IMR-90 (cell line): ENCODE data around the gene MRPL58. TPM values are rescaled to one million over a fixed set of nuclear protein-coding genes. Genes with fewer than 3 reads are reported as not detected.

Experiments used
- ATAC-seq: fragments of 200-7000 bp; cut with Tn5 transposase; 2 replicates; pipeline ENCODE4 v1.9.1; 2020; ENCODE audit warnings: low read depth, mild to moderate bottlenecking, moderate library complexity
- BruUV-seq: library from RNA; stranded (reverse); fragments of 400-500 nt; replicated peaks from 2 replicates; lab custom pipeline; 2021; lab: Mats Ljungman, UMichigan
- CTCF ChIA-PET: fragments of 300-600 bp; formaldehyde crosslinking; extraction: SDS; loops from one replicate; lab custom pipeline; 2021; ENCODE audit warnings: antibody characterized with exemption; lab: Yijun Ruan, JAX
- POLR2A ChIA-PET: fragments of 300-600 bp; sonication (Branson Sonifier 250); formaldehyde crosslinking; loops from one replicate; lab custom pipeline; 2022; ENCODE audit warnings: antibody characterized with exemption; ENCODE audit not compliant: unreplicated experiment; lab: Charles Lee
- DNase-seq: peaks from one replicate; pipeline ENCODE4 v3.0.0; 2013
- H2AFZ ChIP-seq: replicated peaks from 2 replicates; pipeline ENCODE3; 2013; ENCODE audit warnings: low read length, mild to moderate bottlenecking; ENCODE audit not compliant: poor library complexity
- H2AK5ac ChIP-seq: 2 replicates; pipeline ENCODE4 v1.6.1; 2013; ENCODE audit warnings: low read depth, low read length, inconsistent platforms
- H2AK9ac ChIP-seq: replicated peaks from 2 replicates; pipeline ENCODE3; 2013; ENCODE audit warnings: mild to moderate bottlenecking, low read depth, low read length, moderate library complexity; ENCODE audit not compliant: poor library complexity
- H2BK120ac ChIP-seq: 2 replicates; pipeline ENCODE4 v1.6.1; 2013; ENCODE audit warnings: low read depth, low read length, inconsistent platforms
- H2BK15ac ChIP-seq: 3 replicates; pipeline ENCODE4 v1.6.1; 2013; ENCODE audit warnings: low read depth, low read length, inconsistent platforms
- H2BK20ac ChIP-seq: 2 replicates; pipeline ENCODE4 v1.6.1; 2013; ENCODE audit warnings: low read depth, mild to moderate bottlenecking, inconsistent platforms, low read length, moderate library complexity
- H2BK5ac ChIP-seq: 2 replicates; pipeline ENCODE4 v1.6.1; 2013; ENCODE audit warnings: mild to moderate bottlenecking, low read depth, low read length, inconsistent platforms; ENCODE audit not compliant: poor library complexity, severe bottlenecking
- H3K14ac ChIP-seq: replicated peaks from 2 replicates; pipeline ENCODE4 v1.6.1; 2013; ENCODE audit warnings: low read depth, low read length, inconsistent platforms
- H3K18ac ChIP-seq: 2 replicates; pipeline ENCODE4 v1.6.1; 2013; ENCODE audit warnings: low read depth, low read length, control low read depth
- H3K23ac ChIP-seq: 2 replicates; pipeline ENCODE4 v1.6.1; 2013; ENCODE audit warnings: low read depth, low read length, inconsistent platforms
- H3K27ac ChIP-seq: 2 replicates; pipeline ENCODE4 v1.5.1; 2013; ENCODE audit warnings: mild to moderate bottlenecking, control low read depth, low read length; ENCODE audit not compliant: insufficient read depth
- H3K27me3 ChIP-seq: 2 replicates; pipeline ENCODE4 v1.6.1; 2013; ENCODE audit warnings: low read length; ENCODE audit not compliant: control insufficient read depth, insufficient read depth
- H3K36me3 ChIP-seq: 2 replicates; pipeline ENCODE4 v1.6.1; 2013; ENCODE audit warnings: low read length, mixed read lengths; ENCODE audit not compliant: control insufficient read depth, insufficient read depth
- H3K4ac ChIP-seq: 2 replicates; pipeline ENCODE4 v1.6.1; 2013; ENCODE audit warnings: low read depth, low read length, inconsistent platforms
- H3K4me1 ChIP-seq: 2 replicates; pipeline ENCODE4 v1.6.1; 2013; ENCODE audit warnings: low read length, mixed read lengths; ENCODE audit not compliant: control insufficient read depth, insufficient read depth
- H3K4me2 ChIP-seq: 2 replicates; pipeline ENCODE4 v1.6.1; 2013; ENCODE audit warnings: low read depth, mild to moderate bottlenecking, control low read depth, low read length, moderate library complexity
- H3K4me3 ChIP-seq: 2 replicates; pipeline ENCODE4 v1.5.1; 2013; ENCODE audit warnings: low read depth, mild to moderate bottlenecking, control low read depth, low read length, moderate library complexity; ENCODE audit not compliant: insufficient read depth
- H3K56ac ChIP-seq: 2 replicates; pipeline ENCODE4 v1.6.1; 2013; ENCODE audit warnings: low read length, inconsistent platforms; ENCODE audit not compliant: insufficient read depth; ENCODE audit errors: extremely low read depth
- H3K79me1 ChIP-seq, 2 experiments: 2 replicates each; pipeline ENCODE4 v1.6.1; 2013; ENCODE audit warnings: low read length in 2 of 2, inconsistent platforms in 1 of 2, low read depth in 1 of 2
- H3K9ac ChIP-seq: 2 replicates; pipeline ENCODE4 v1.6.1; 2013; ENCODE audit warnings: low read depth, low read length, control low read depth
- H3K9me1 ChIP-seq: 2 replicates; pipeline ENCODE4 v1.6.1; 2013; ENCODE audit warnings: low read length, inconsistent platforms; ENCODE audit not compliant: insufficient read depth
- H3K9me3 ChIP-seq: 2 replicates; pipeline ENCODE4 v1.6.1; 2013; ENCODE audit warnings: low read length; ENCODE audit not compliant: control insufficient read depth, insufficient read depth
- H4K20me1 ChIP-seq: 2 replicates; pipeline ENCODE4 v1.6.1; 2013; ENCODE audit warnings: low read length, inconsistent platforms; ENCODE audit not compliant: insufficient read depth
- H4K5ac ChIP-seq: 2 replicates; pipeline ENCODE4 v1.6.1; 2013; ENCODE audit warnings: mild to moderate bottlenecking, low read depth, low read length, control low read depth
- H4K8ac ChIP-seq, 2 experiments: 2 replicates each; pipeline ENCODE4 v1.6.1; 2013; ENCODE audit warnings: low read depth in 2 of 2, low read length in 2 of 2, control low read depth in 1 of 2, inconsistent platforms in 1 of 2
- H4K91ac ChIP-seq: 2 replicates; pipeline ENCODE4 v1.6.1; 2013; ENCODE audit warnings: low read depth, low read length, inconsistent platforms; ENCODE audit not compliant: insufficient read depth
- BHLHE40 ChIP-seq: fragments of 150-350 bp; IDR thresholded peaks from 2 replicates; pipeline ENCODE4 v1.6.1; 2016; ENCODE audit warnings: mild to moderate bottlenecking, low read depth, low read length
- CEBPB ChIP-seq: IDR thresholded peaks from 2 replicates; pipeline ENCODE4 v1.6.1; 2012; ENCODE audit warnings: low read depth, low read length, improper control_type of control experiment
- MAZ ChIP-seq: IDR thresholded peaks from 2 replicates; pipeline ENCODE4 v1.6.1; 2012; ENCODE audit warnings: low read depth, mild to moderate bottlenecking, low read length, improper control_type of control experiment, moderate library complexity, borderline replicate concordance
- MXI1 ChIP-seq: IDR thresholded peaks from 2 replicates; pipeline ENCODE4 v1.6.1; 2012; ENCODE audit warnings: low read depth, mild to moderate bottlenecking, low read length, moderate library complexity, borderline replicate concordance
- NFE2L2 ChIP-seq: fragments of 150-350 bp; IDR thresholded peaks from 2 replicates; pipeline ENCODE4 v1.6.1; 2016; ENCODE audit warnings: low read depth, mild to moderate bottlenecking, low read length
- RFX5 ChIP-seq: IDR thresholded peaks from 2 replicates; pipeline ENCODE4 v1.8.0; 2012; ENCODE audit warnings: low read depth, mild to moderate bottlenecking, low read length, moderate library complexity
- USF2 ChIP-seq: fragments of 150-350 bp; IDR thresholded peaks from 2 replicates; pipeline ENCODE4 v1.6.1; 2017; ENCODE audit warnings: mild to moderate bottlenecking, antibody characterized with exemption, low read length, low read depth
- WGBS, 2 experiments: methylation state at CpG; one replicate each; pipeline versions ENCODE4 v1.1.5 to v1.1.7; 2013; ENCODE audit warnings: missing lambda C conversion rate in 2 of 2; ENCODE audit not compliant: insufficient read length in 1 of 2; ENCODE audit errors: extremely low coverage in 2 of 2; 5-methylcytosine and 5-hydroxymethylcytosine counted together
- dilution Hi-C: fragments of 300-500 bp; cut with HindIII; formaldehyde crosslinking; loops from one replicate; pipeline ENCODE4 v1.14.3; 2018; ENCODE audit warnings: low sequenced_read_pairs; ENCODE audit not compliant: unreplicated experiment
- in situ Hi-C: fragments of 300-500 bp; cut with MboI; formaldehyde crosslinking; loops from 3 replicates; pipeline ENCODE4 v1.14.3; 2019; ENCODE audit warnings: low sequenced_read_pairs, inconsistent platforms, mixed read lengths
- intact Hi-C: fragments of 100-400 bp; cut with micrococcal nuclease; formaldehyde crosslinking; loops from 2 replicates; pipeline ENCODE4 v1.10.0; 2022
- polyA plus RNA-seq, 3 experiments: library from polyadenylated mRNA; depleted of rRNA; stranded (reverse); fragments of >200 nt; gene quantifications; 2 replicates each; pipeline ENCODE4 v1.2.3, GENCODE V29; 2012; ENCODE audit warnings: low replicate concordance in 1 of 3
- total RNA-seq: library from RNA; depleted of rRNA; stranded (reverse); fragments of >200 nt; gene quantifications from 2 replicates; pipeline ENCODE4 v1.2.3, GENCODE V29; 2012

MRPL58 gene
- total and polyA plus RNA-seq, 2 of the 4 experiments (the other 2 are of a cell fraction), result 42.5 to 53.0 TPM

- DNase-seq (no peak), ATAC-seq (no peak)
- peak overlapping the region; percentile 30; the same call in 1 of the 2 replicates for H4K91ac ChIP-seq
- dilution Hi-C loops (no loop called here), intact Hi-C loops (loop anchor here (1.0 to 2.0 kb wide), 3 partner anchors 21 to 51 kb away; no protein-coding TSS in a partner anchor), in situ Hi-C loops (no loop called here)
- peak overlapping the region; percentile 78 for H3K4me2 ChIP-seq
- 0 out of 2 replicates have a peak overlapping the region, but pooled peaks have one; percentile 7 for H2BK120ac ChIP-seq
- TF ChIP-seq RFX5 (no peak), BHLHE40 (no peak; the same call in 1 of the 2 replicates), USF2 (no peak), MXI1 (no peak), NFE2L2 (no peak), CEBPB (no peak), MAZ (no peak)
- peak overlapping the region; percentile 31 for H3K27ac ChIP-seq
- WGBS, 2 experiments, result no CpG with 5 or more reads among the region's 5 CpGs
- H3K4ac ChIP-seq, result peak overlapping the region; percentile 80
- 0 out of 2 replicates have a peak, but pooled peaks cover 4% of the 10 kb centered on the region for H3K9me1 ChIP-seq
- no peak overlapping the region for H3K18ac ChIP-seq
- H4K20me1 ChIP-seq, result no peaks in the 10 kb centered on the region
- H4K8ac ChIP-seq, result peak overlapping the region; percentile 95
- H3K4me1 ChIP-seq, result peaks cover 6% of the 10 kb centered on the region
- H2BK5ac ChIP-seq, result peak overlapping the region; percentile 2
- H2BK20ac ChIP-seq, result no peak overlapping the region
- H3K27me3 ChIP-seq, result no peaks in the 10 kb centered on the region
- peak overlapping the region; percentile 84 for H3K4me3 ChIP-seq
- peak overlapping the region; percentile 83 for H4K5ac ChIP-seq
- peaks cover 13 to 30% of the 10 kb centered on the region in 2 experiments for H3K79me1 ChIP-seq
- no peak overlapping the region for H2AK5ac ChIP-seq
- no peaks in the 10 kb centered on the region for H3K9me3 ChIP-seq
- ChIA-PET CTCF (interaction anchor here (1.2 to 2.4 kb wide), 4 partner anchors 23 to 51 kb away, joined by 3 to 8 read pairs (median 4); partner anchors contain the start of gene CDR2L), POLR2A (interaction anchor here (0.6 to 2.2 kb wide), 3 partner anchors 23 to 31 kb away, joined by 3 to 8 read pairs (median 7); partner anchors contain the start of gene CDR2L)
- H3K14ac ChIP-seq, result peak overlapping the region; percentile 63; the same call in 1 of the 2 replicates
- peak overlapping the region; percentile 90; the same call in 1 of the 2 replicates for H3K56ac ChIP-seq
- H3K23ac ChIP-seq, result no peak overlapping the region
- H3K9ac ChIP-seq, result peak overlapping the region; percentile 38
- no peak overlapping the region for H2BK15ac ChIP-seq
- no TSS peak for BruUV-seq
- peak overlapping the region; percentile 96 for H2AFZ ChIP-seq
- H2AK9ac ChIP-seq, result peak overlapping the region; percentile 89
- peaks cover 3% of the 10 kb centered on the region; the same call in 1 of the 2 replicates for H3K36me3 ChIP-seq
These were observed 449 bp upstream of the MRPL58 start for GRCh38 chr17:75012096-75012345.
